Endothelial cell of umbilical vein (primary cell): ENCODE results near the gene STMP1. TPM values are rescaled to one million over a fixed set of nuclear protein-coding genes. Genes with fewer than 3 reads are reported as not detected.

Experiments used
- BruUV-seq: library from RNA; stranded (reverse); fragments of 400-500 nt; replicated peaks from 2 replicates; lab custom pipeline; 2021; lab: Mats Ljungman, UMichigan
- CTCF ChIA-PET: fragments of 300-600, 350-600 bp; sonication (Branson Sonifier 250); formaldehyde crosslinking; loops from one replicate; lab custom pipeline; 2021; ENCODE audit warnings: antibody characterized with exemption, inconsistent platforms; lab: Charles Lee
- POLR2A ChIA-PET: fragments of 300-600, 350-600 bp; sonication (Branson Sonifier 250); formaldehyde crosslinking; loops from one replicate; lab custom pipeline; 2021; ENCODE audit warnings: antibody characterized with exemption, inconsistent platforms; lab: Charles Lee
- DNase-seq: peaks from one replicate; pipeline ENCODE4 v3.0.0-alpha.2; 2011; ENCODE audit warnings: low read depth, low spot score
- FAIRE-seq: peaks from 2 replicates; lab custom pipeline; 2011; peaks lifted over from hg19 to GRCh38; lab: Jason Lieb, UNC
- H2AFZ ChIP-seq: 2 replicates; pipeline ENCODE4 v1.6.0; 2012; ENCODE audit warnings: low read depth, low read length, control low read depth, inconsistent platforms
- H3K27ac ChIP-seq: 2 replicates; pipeline ENCODE4 v1.5.1; 2011; ENCODE audit warnings: low read depth, mild to moderate bottlenecking, control low read depth, low read length, moderate library complexity; ENCODE audit not compliant: insufficient read depth
- H3K27me3 ChIP-seq, 2 experiments: 2 replicates each; pipeline versions ENCODE4 v1.6.0 to v1.6.1; 2011; ENCODE audit warnings: low read length in 2 of 2, mixed read lengths in 1 of 2; ENCODE audit not compliant: control insufficient read depth in 2 of 2, insufficient read depth in 2 of 2
- H3K36me3 ChIP-seq, 2 experiments: 2 replicates in 1 of 2; 3 replicates in 1 of 2; pipeline ENCODE4 v1.5.1; 2011; ENCODE audit warnings: low read length in 2 of 2, mild to moderate bottlenecking in 1 of 2, moderate library complexity in 1 of 2; ENCODE audit not compliant: control insufficient read depth in 2 of 2, insufficient read depth in 2 of 2; ENCODE audit errors: extremely low read depth in 1 of 2
- H3K4me1 ChIP-seq: 3 replicates; pipeline ENCODE4 v1.5.1; 2011; ENCODE audit warnings: mild to moderate bottlenecking, low read length; ENCODE audit not compliant: control insufficient read depth, insufficient read depth; ENCODE audit errors: extremely low read depth
- H3K4me2 ChIP-seq: 2 replicates; pipeline ENCODE4 v1.6.1; 2011; ENCODE audit warnings: low read length, control low read depth, mixed read lengths; ENCODE audit not compliant: insufficient read depth
- H3K4me3 ChIP-seq, 3 experiments: fragments of 200-600 bp in 1 of 3; sonication (generic), shearing (Covaris generic) in 1 of 3; replicated peaks in 1 of 3; 2 replicates each; pipeline ENCODE4 v1.5.1; 2011 to 2016; ENCODE audit warnings: control low read depth in 3 of 3, low read length in 3 of 3, mild to moderate bottlenecking in 2 of 3, inconsistent platforms in 1 of 3, low read depth in 1 of 3, moderate library complexity in 1 of 3; ENCODE audit not compliant: insufficient read depth in 1 of 3
- H3K79me2 ChIP-seq: 2 replicates; pipeline ENCODE4 v1.6.0; 2012; ENCODE audit warnings: low read length, inconsistent platforms; ENCODE audit not compliant: control insufficient read depth, insufficient read depth
- H3K9ac ChIP-seq: replicated peaks from 2 replicates; pipeline ENCODE3; 2011; ENCODE audit warnings: low read length, control low read depth; ENCODE audit not compliant: insufficient read depth; ENCODE audit errors: extremely low read depth
- H3K9me1 ChIP-seq: replicated peaks from 3 replicates; pipeline ENCODE4 v1.6.0; 2011; ENCODE audit warnings: mild to moderate bottlenecking, low read length; ENCODE audit not compliant: control insufficient read depth, insufficient read depth; ENCODE audit errors: extremely low read depth
- H3K9me3 ChIP-seq: replicated peaks from 2 replicates; pipeline ENCODE4 v1.5.1; 2012; ENCODE audit warnings: low read length, inconsistent platforms; ENCODE audit not compliant: control insufficient read depth, insufficient read depth
- H4K20me1 ChIP-seq: replicated peaks from 2 replicates; pipeline ENCODE3; 2011; ENCODE audit warnings: mild to moderate bottlenecking, low read length; ENCODE audit not compliant: control insufficient read depth, insufficient read depth; ENCODE audit errors: extremely low read depth
- EZH2 ChIP-seq: IDR thresholded peaks from 2 replicates; pipeline ENCODE4 v1.6.1; 2012; ENCODE audit warnings: borderline replicate concordance, low read depth, mild to moderate bottlenecking, moderate library complexity, low read length, inconsistent platforms; ENCODE audit not compliant: severe bottlenecking
- FOS ChIP-seq: IDR thresholded peaks from 2 replicates; pipeline ENCODE4 v1.6.1; 2011; ENCODE audit warnings: mild to moderate bottlenecking, low read length, moderate library complexity, borderline replicate concordance; ENCODE audit not compliant: insufficient read depth
- GATA2 ChIP-seq: IDR thresholded peaks from 2 replicates; pipeline ENCODE4 v1.7.0; 2011; ENCODE audit warnings: low read depth, mild to moderate bottlenecking, moderate library complexity, mixed read lengths, low read length; ENCODE audit not compliant: insufficient read length, insufficient read depth
- JUN ChIP-seq: IDR thresholded peaks from 2 replicates; pipeline ENCODE4 v1.6.1; 2011; ENCODE audit warnings: borderline replicate concordance, low read depth; ENCODE audit not compliant: insufficient read length, insufficient read depth
- MAX ChIP-seq: IDR thresholded peaks from 2 replicates; pipeline ENCODE4 v1.6.1; 2011; ENCODE audit not compliant: insufficient read depth, insufficient read length
- MYC ChIP-seq: IDR thresholded peaks from one replicate; pipeline ENCODE4 v1.6.1; 2011; ENCODE audit warnings: mild to moderate bottlenecking, low read depth, low read length
- POLR2A ChIP-seq: IDR thresholded peaks from 2 replicates; pipeline ENCODE4 v1.6.1; 2012; ENCODE audit warnings: low read depth, mild to moderate bottlenecking, control low read depth, low read length
- POLR2AphosphoS5 ChIP-seq: IDR thresholded peaks from 2 replicates; pipeline ENCODE4 v1.6.1; 2012; ENCODE audit warnings: low read depth, mild to moderate bottlenecking, control low read depth, low read length, moderate library complexity; ENCODE audit not compliant: insufficient read depth
- dilution Hi-C: fragments of 300-500 bp; cut with MboI; formaldehyde crosslinking; loops from one replicate; pipeline ENCODE4 v1.15.0; 2019; ENCODE audit warnings: low sequenced_read_pairs; ENCODE audit not compliant: extremely low pct_ligation_motif_present
- intact Hi-C: fragments of 100-400 bp; cut with micrococcal nuclease; formaldehyde crosslinking; loops from one replicate; pipeline ENCODE4 v1.10.0; 2022
- polyA plus RNA-seq, 4 experiments: library from polyadenylated mRNA; depleted of rRNA in 3 of 4; stranded (reverse) in 3 of 4; unstranded in 1 of 4; fragments of >200 nt; gene quantifications; 2 replicates each; pipeline versions ENCODE4 v1.2.1 to v1.2.3, GENCODE V29; 2011 to 2012; ENCODE audit warnings: missing spikeins in 1 of 4
- total RNA-seq: library from RNA; stranded (reverse); gene quantifications from 2 replicates; pipeline ENCODE4 v1.2.3, GENCODE V29; 2021
- TF ChIP-seq, protein P1 (sequence below), 2 donors: IDR thresholded peaks; 1 replicate in 1 of 2; 2 replicates in 1 of 2; pipeline ENCODE4 v1.5.1; 2011; ENCODE audit warnings: low read length in 2 of 2, mild to moderate bottlenecking in 2 of 2, moderate library complexity in 2 of 2, control low read depth in 1 of 2, inconsistent platforms in 1 of 2, low read depth in 1 of 2; ENCODE audit not compliant: insufficient read depth in 1 of 2; ENCODE audit errors: extremely low read depth in 1 of 2

STMP1 gene
- total and polyA plus RNA-seq, 2 donors (not counting 3 experiments of a cell fraction or from before 2014, with no cell fraction given) = 17.1 to 31.3 TPM

DNA sequence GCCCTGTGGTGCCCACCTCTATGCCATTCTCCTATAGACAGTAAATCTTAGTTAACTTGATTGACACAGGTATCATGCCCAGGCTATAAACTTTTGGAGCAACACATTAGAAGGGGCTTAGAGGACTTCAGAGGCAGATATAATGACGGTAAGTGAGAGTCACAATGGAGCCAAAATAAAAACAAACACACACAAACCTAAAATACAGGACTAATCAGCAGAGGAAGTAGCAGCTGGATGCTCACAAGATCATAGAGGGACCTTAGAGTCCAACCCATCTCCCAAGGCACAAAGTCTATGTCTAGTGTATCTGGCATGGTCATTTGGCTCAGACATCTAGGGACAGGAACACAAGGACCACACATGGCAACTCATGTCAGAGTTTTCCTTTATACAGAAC lies 53.4 kb downstream of the STMP1 start:
- Histone ChIP-seq H4K20me1 (no peaks in the 10 kb centered on the region), H3K79me2 (no peaks in the 10 kb centered on the region), H3K4me1 (peaks cover 15% of the 10 kb centered on the region), H3K9me1 (no peaks in the 10 kb centered on the region), H3K9ac (no peak overlapping the region), H3K4me2 (no peak overlapping the region), H2AFZ (no peak overlapping the region), H3K9me3 (no peaks in the 10 kb centered on the region), H3K27me3 (no peaks in the 10 kb centered on the region), H3K27ac (no peak overlapping the region), H3K4me3 (no peak overlapping the region), H3K36me3 (no peaks in the 10 kb centered on the region)
- ChIA-PET CTCF (interaction anchor here (1.2 kb wide), 1 partner anchor 19 kb away, joined by 3 read pairs; no protein-coding TSS in a partner anchor), POLR2A (no interaction called here)
- FAIRE-seq (no peak), DNase-seq (no peak)
- BruUV-seq = no TSS peak
- TF ChIP-seq JUN = no peak
- no peak for TF ChIP-seq EZH2
- no peak for TF ChIP-seq POLR2AphosphoS5
- no peak for TF ChIP-seq POLR2A
- no peak for TF ChIP-seq MYC
- TF ChIP-seq FOS = no peak
- TF ChIP-seq GATA2 = no peak
- TF ChIP-seq MAX = no peak
- dilution Hi-C loops = no loop called here
- intact Hi-C loops = no loop called here

GRCh38 chr7:135716677-135717238 lies 54.4 kb downstream of the STMP1 start:
- Histone ChIP-seq H3K4me1 (peaks cover 15% of the 10 kb centered on the region), H3K36me3 (no peaks in the 10 kb centered on the region), H3K4me2 (no peak overlapping the region), H3K79me2 (no peaks in the 10 kb centered on the region), H3K27ac (no peak overlapping the region), H2AFZ (peak overlapping the region; percentile 67), H3K4me3 (no peak overlapping the region), H4K20me1 (no peaks in the 10 kb centered on the region), H3K9me1 (no peaks in the 10 kb centered on the region), H3K9ac (no peak overlapping the region), H3K9me3 (no peaks in the 10 kb centered on the region), H3K27me3 (no peaks in the 10 kb centered on the region)
- dilution Hi-C loops (no loop called here), intact Hi-C loops (no loop called here)
- DNase-seq = peak; percentile 81
- ChIA-PET POLR2A (no interaction called here), CTCF (interaction anchor here (0.7 to 1.5 kb wide), 5 partner anchors 12 to 46 kb away, joined by 3 to 6 read pairs (median 4); no protein-coding TSS in a partner anchor)
- TF ChIP-seq POLR2AphosphoS5 = no peak
- no peak for TF ChIP-seq MYC
- TF ChIP-seq FOS = peak; percentile 69
- TF ChIP-seq, protein P1, sequence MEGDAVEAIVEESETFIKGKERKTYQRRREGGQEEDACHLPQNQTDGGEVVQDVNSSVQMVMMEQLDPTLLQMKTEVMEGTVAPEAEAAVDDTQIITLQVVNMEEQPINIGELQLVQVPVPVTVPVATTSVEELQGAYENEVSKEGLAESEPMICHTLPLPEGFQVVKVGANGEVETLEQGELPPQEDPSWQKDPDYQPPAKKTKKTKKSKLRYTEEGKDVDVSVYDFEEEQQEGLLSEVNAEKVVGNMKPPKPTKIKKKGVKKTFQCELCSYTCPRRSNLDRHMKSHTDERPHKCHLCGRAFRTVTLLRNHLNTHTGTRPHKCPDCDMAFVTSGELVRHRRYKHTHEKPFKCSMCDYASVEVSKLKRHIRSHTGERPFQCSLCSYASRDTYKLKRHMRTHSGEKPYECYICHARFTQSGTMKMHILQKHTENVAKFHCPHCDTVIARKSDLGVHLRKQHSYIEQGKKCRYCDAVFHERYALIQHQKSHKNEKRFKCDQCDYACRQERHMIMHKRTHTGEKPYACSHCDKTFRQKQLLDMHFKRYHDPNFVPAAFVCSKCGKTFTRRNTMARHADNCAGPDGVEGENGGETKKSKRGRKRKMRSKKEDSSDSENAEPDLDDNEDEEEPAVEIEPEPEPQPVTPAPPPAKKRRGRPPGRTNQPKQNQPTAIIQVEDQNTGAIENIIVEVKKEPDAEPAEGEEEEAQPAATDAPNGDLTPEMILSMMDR (IDR thresholded peaks at IDR 0.05; ENCODE audit: extremely low read depth in 1 of 2, insufficient read depth in 1 of 2, low read depth in 1 of 2, low read length in 2 of 2) = no peak
- no peak for TF ChIP-seq POLR2A
- no peak for TF ChIP-seq JUN
- no peak for TF ChIP-seq GATA2
- peak; percentile 84 for FAIRE-seq
- BruUV-seq = no TSS peak
